GM21786 (cell line): ENCODE data around the gene PICK1.

Experiments
- ATAC-seq: cut with Tn5 transposase; IDR thresholded peaks from one replicate; pipeline ENCODE4 v1.9.1; 2021; ENCODE audit not compliant: unreplicated experiment

The PICK1 gene

GRCh38 chr22:38056969-38057891, at the start of gene PICK1:
PICK1 (plus strand) TSS chr22:38057404; CDS start chr22:38057810, 406 bp downstream.
- ATAC-seq, result no peak

GRCh38 chr22:38009000-38009806, 48.0 kb upstream of the PICK1 start:
- ATAC-seq, result no peak

- no peak for ATAC-seq
These were observed 44.6 kb upstream of the PICK1 start for GRCh38 chr22:38012604-38013072.

- ATAC-seq, result no peak
These were observed 43.1 kb upstream of the PICK1 start for GRCh38 chr22:38014083-38014482.

- no peak for ATAC-seq
These were observed 40.7 kb upstream of the PICK1 start for GRCh38 chr22:38016182-38017151.

GRCh38 chr22:38017272-38017920, 39.8 kb upstream of the PICK1 start:
- no peak for ATAC-seq

- ATAC-seq, result no peak
These were observed 39.0 kb upstream of the PICK1 start for GRCh38 chr22:38017939-38018885.

GRCh38 chr22:38018938-38019827, 38.0 kb upstream of the PICK1 start:
- no peak for ATAC-seq

GRCh38 chr22:38021206-38021605, 36.0 kb upstream of the PICK1 start:
- ATAC-seq, result no peak

GRCh38 chr22:38023045-38023444, 34.2 kb upstream of the PICK1 start:
- no peak for ATAC-seq

- ATAC-seq, result no peak
These were observed 31.7 kb upstream of the PICK1 start for GRCh38 chr22:38025514-38025913.

GRCh38 chr22:38026130-38027111, 30.8 kb upstream of the PICK1 start:
- ATAC-seq, result no peak

GRCh38 chr22:38027487-38027886, 29.7 kb upstream of the PICK1 start:
- ATAC-seq, result no peak

- ATAC-seq, result no peak
These were observed 28.7 kb upstream of the PICK1 start for GRCh38 chr22:38028344-38029130.

GRCh38 chr22:38029370-38029769, 27.8 kb upstream of the PICK1 start:
- ATAC-seq, result no peak

GRCh38 chr22:38029901-38030300, 27.3 kb upstream of the PICK1 start:
- ATAC-seq, result no peak
